ENCODE data around the gene RPP14.

The RPP14 gene

GRCh38 chr3:58296269-58296668 is 9.8 kb upstream of the RPP14 start:
- Histone ChIP-seq H3K4me3 (ENCODE audit: low read depth, low read length) (no peak overlapping the region), H3K9me3 (ENCODE audit: control insufficient read depth, insufficient read depth, low read length) (no peaks in the 10 kb centered on the region), H3K4me1 (ENCODE audit: control insufficient read depth, insufficient read depth, low read length) (peaks cover 2% of the 10 kb centered on the region), H3K36me3 (ENCODE audit: control insufficient read depth, insufficient read depth, low read length) (no peaks in the 10 kb centered on the region), H3K27me3 (ENCODE audit: control insufficient read depth, insufficient read depth, low read length) (no peaks in the 10 kb centered on the region), H3K9ac (ENCODE audit: low read depth, low read length) (no peak overlapping the region)

GRCh38 chr3:58296843-58297242 is 9.2 kb upstream of the RPP14 start:
- no peak overlapping the region for H3K4me3 ChIP-seq (ENCODE audit: low read depth, low read length)
- H3K4me1 ChIP-seq (ENCODE audit: control insufficient read depth, insufficient read depth, low read length) = peaks cover 2% of the 10 kb centered on the region
- no peaks in the 10 kb centered on the region for H3K36me3 ChIP-seq (ENCODE audit: control insufficient read depth, insufficient read depth, low read length)
- no peak overlapping the region for H3K9ac ChIP-seq (ENCODE audit: low read depth, low read length)
- no peaks in the 10 kb centered on the region for H3K9me3 ChIP-seq (ENCODE audit: control insufficient read depth, insufficient read depth, low read length)
- H3K27me3 ChIP-seq (ENCODE audit: control insufficient read depth, insufficient read depth, low read length) = no peaks in the 10 kb centered on the region

GRCh38 chr3:58298190-58298589 is 7.9 kb upstream of the RPP14 start:
- H3K36me3 ChIP-seq (ENCODE audit: control insufficient read depth, insufficient read depth, low read length) = no peaks in the 10 kb centered on the region
- no peak overlapping the region for H3K4me3 ChIP-seq (ENCODE audit: low read depth, low read length)
- H3K9me3 ChIP-seq (ENCODE audit: control insufficient read depth, insufficient read depth, low read length) = no peaks in the 10 kb centered on the region
- peaks cover 2% of the 10 kb centered on the region for H3K4me1 ChIP-seq (ENCODE audit: control insufficient read depth, insufficient read depth, low read length)
- no peak overlapping the region for H3K9ac ChIP-seq (ENCODE audit: low read depth, low read length)
- H3K27me3 ChIP-seq (ENCODE audit: control insufficient read depth, insufficient read depth, low read length) = no peaks in the 10 kb centered on the region

GRCh38 chr3:58299075-58299474 is 7.0 kb upstream of the RPP14 start:
- no peaks in the 10 kb centered on the region for H3K27me3 ChIP-seq (ENCODE audit: control insufficient read depth, insufficient read depth, low read length)
- peaks cover 2% of the 10 kb centered on the region for H3K4me1 ChIP-seq (ENCODE audit: control insufficient read depth, insufficient read depth, low read length)
- H3K9me3 ChIP-seq (ENCODE audit: control insufficient read depth, insufficient read depth, low read length) = no peaks in the 10 kb centered on the region
- no peak overlapping the region for H3K9ac ChIP-seq (ENCODE audit: low read depth, low read length)
- H3K4me3 ChIP-seq (ENCODE audit: low read depth, low read length) = no peak overlapping the region
- no peaks in the 10 kb centered on the region for H3K36me3 ChIP-seq (ENCODE audit: control insufficient read depth, insufficient read depth, low read length)

- Histone ChIP-seq H3K4me3 (ENCODE audit: low read depth, low read length) (no peak overlapping the region), H3K9me3 (ENCODE audit: control insufficient read depth, insufficient read depth, low read length) (no peaks in the 10 kb centered on the region), H3K4me1 (ENCODE audit: control insufficient read depth, insufficient read depth, low read length) (peaks cover 2% of the 10 kb centered on the region), H3K36me3 (ENCODE audit: control insufficient read depth, insufficient read depth, low read length) (no peaks in the 10 kb centered on the region), H3K9ac (ENCODE audit: low read depth, low read length) (no peak overlapping the region), H3K27me3 (ENCODE audit: control insufficient read depth, insufficient read depth, low read length) (no peaks in the 10 kb centered on the region)
Observed at GRCh38 chr3:58299839-58300516, 6.1 kb upstream of the RPP14 start.

- peaks cover 4% of the 10 kb centered on the region for H3K4me1 ChIP-seq (ENCODE audit: control insufficient read depth, insufficient read depth, low read length)
- H3K9ac ChIP-seq (ENCODE audit: low read depth, low read length) = peak overlapping the region; percentile 100
- peak overlapping the region; percentile 97 for H3K4me3 ChIP-seq (ENCODE audit: low read depth, low read length)
- H3K27me3 ChIP-seq (ENCODE audit: control insufficient read depth, insufficient read depth, low read length) = no peaks in the 10 kb centered on the region
- no peaks in the 10 kb centered on the region for H3K9me3 ChIP-seq (ENCODE audit: control insufficient read depth, insufficient read depth, low read length)
- peaks cover 19% of the 10 kb centered on the region for H3K36me3 ChIP-seq (ENCODE audit: control insufficient read depth, insufficient read depth, low read length)
Observed at GRCh38 chr3:58307639-58308215, 1.7 kb downstream of the RPP14 start.

- no peak overlapping the region for H3K4me3 ChIP-seq (ENCODE audit: low read depth, low read length)
- no peak overlapping the region for H3K9ac ChIP-seq (ENCODE audit: low read depth, low read length)
- H3K36me3 ChIP-seq (ENCODE audit: control insufficient read depth, insufficient read depth, low read length) = peaks cover 19% of the 10 kb centered on the region
- H3K9me3 ChIP-seq (ENCODE audit: control insufficient read depth, insufficient read depth, low read length) = no peaks in the 10 kb centered on the region
- H3K27me3 ChIP-seq (ENCODE audit: control insufficient read depth, insufficient read depth, low read length) = no peaks in the 10 kb centered on the region
- H3K4me1 ChIP-seq (ENCODE audit: control insufficient read depth, insufficient read depth, low read length) = peaks cover 4% of the 10 kb centered on the region
Observed at GRCh38 chr3:58308728-58309127, 2.7 kb downstream of the RPP14 start.

- Histone ChIP-seq H3K4me3 (ENCODE audit: low read depth, low read length) (no peak overlapping the region), H3K27me3 (ENCODE audit: control insufficient read depth, insufficient read depth, low read length) (no peaks in the 10 kb centered on the region), H3K9me3 (ENCODE audit: control insufficient read depth, insufficient read depth, low read length) (no peaks in the 10 kb centered on the region), H3K36me3 (ENCODE audit: control insufficient read depth, insufficient read depth, low read length) (peaks cover 17% of the 10 kb centered on the region), H3K4me1 (ENCODE audit: control insufficient read depth, insufficient read depth, low read length) (peaks cover 13% of the 10 kb centered on the region), H3K9ac (ENCODE audit: low read depth, low read length) (no peak overlapping the region)
Observed at GRCh38 chr3:58317811-58318210, 11.8 kb downstream of the RPP14 start.

GRCh38 chr3:58321791-58322190 is 15.7 kb downstream of the RPP14 start:
- H3K9ac ChIP-seq (ENCODE audit: low read depth, low read length) = no peak overlapping the region

GRCh38 chr3:58322793-58323192 is 16.7 kb downstream of the RPP14 start:
- Histone ChIP-seq H3K36me3 (ENCODE audit: control insufficient read depth, insufficient read depth, low read length) (peaks cover 4% of the 10 kb centered on the region), H3K27me3 (ENCODE audit: control insufficient read depth, insufficient read depth, low read length) (no peaks in the 10 kb centered on the region), H3K4me3 (ENCODE audit: low read depth, low read length) (no peak overlapping the region), H3K4me1 (ENCODE audit: control insufficient read depth, insufficient read depth, low read length) (peaks cover 13% of the 10 kb centered on the region), H3K9ac (ENCODE audit: low read depth, low read length) (no peak overlapping the region), H3K9me3 (ENCODE audit: control insufficient read depth, insufficient read depth, low read length) (no peaks in the 10 kb centered on the region)

More at GRCh38 chr3:58321791-58322190, 15.7 kb downstream of the RPP14 start:
- no peaks in the 10 kb centered on the region for H3K27me3 ChIP-seq (ENCODE audit: control insufficient read depth, insufficient read depth, low read length)
- no peaks in the 10 kb centered on the region for H3K9me3 ChIP-seq (ENCODE audit: control insufficient read depth, insufficient read depth, low read length)
- H3K36me3 ChIP-seq (ENCODE audit: control insufficient read depth, insufficient read depth, low read length) = peaks cover 12% of the 10 kb centered on the region
- H3K4me1 ChIP-seq (ENCODE audit: control insufficient read depth, insufficient read depth, low read length) = peaks cover 13% of the 10 kb centered on the region
- H3K4me3 ChIP-seq (ENCODE audit: low read depth, low read length) = peak overlapping the region; percentile 2

GRCh38 chr3:58323529-58324390 is 17.7 kb downstream of the RPP14 start:
- H3K27me3 ChIP-seq (ENCODE audit: control insufficient read depth, insufficient read depth, low read length) = no peaks in the 10 kb centered on the region
- peaks cover 13% of the 10 kb centered on the region for H3K4me1 ChIP-seq (ENCODE audit: control insufficient read depth, insufficient read depth, low read length)
- H3K36me3 ChIP-seq (ENCODE audit: control insufficient read depth, insufficient read depth, low read length) = no peaks in the 10 kb centered on the region
- H3K9me3 ChIP-seq (ENCODE audit: control insufficient read depth, insufficient read depth, low read length) = no peaks in the 10 kb centered on the region
- no peak overlapping the region for H3K4me3 ChIP-seq (ENCODE audit: low read depth, low read length)
- no peak overlapping the region for H3K9ac ChIP-seq (ENCODE audit: low read depth, low read length)

Measured in iPS-15b (cell line).